Measurements from ENCODE around the gene PPP2R5D. TPM values are rescaled to one million over a fixed set of nuclear protein-coding genes. Genes with fewer than 3 reads are reported as not detected.

PPP2R5D gene
- polyA plus RNA-seq, 1 donor (not counting 4 experiments of a cell fraction or from before 2014, with no cell fraction given): 49.6 TPM

- H3K4me3 ChIP-seq (ENCODE audit: control insufficient read depth in 2 of 3, extremely low read depth in 1 of 3, insufficient read depth in 2 of 3, low read depth in 1 of 3, low read length in 3 of 3): no peak overlapping the region
- TF ChIP-seq CTCF (optimal IDR thresholded peaks at IDR 0.05 in 1 of 3, IDR thresholded peaks at IDR 0.05 in 1 of 3, conservative IDR thresholded peaks at IDR 0.05 in 1 of 3; ENCODE audit: extremely low read depth in 1 of 3, insufficient read depth in 2 of 3, low read length in 3 of 3) (no peak), EZH2 (IDR thresholded peaks at IDR 0.05; ENCODE audit: low read length) (no peak)
- H3K9me1 ChIP-seq (ENCODE audit: control insufficient read depth, extremely low read depth, insufficient read depth, low read length): no peaks in the 10 kb centered on the region
- no peak overlapping the region for H2AFZ ChIP-seq (ENCODE audit: control insufficient read depth, low read length)
- H3K27ac ChIP-seq (ENCODE audit: control insufficient read depth, insufficient read depth, low read length): no peak overlapping the region
- peaks cover 26 to 33% of the 10 kb centered on the region in 2 experiments for H3K36me3 ChIP-seq (ENCODE audit: control insufficient read depth in 2 of 2, extremely low read depth in 1 of 2, insufficient read depth in 2 of 2, low read length in 2 of 2)
- no peaks in the 10 kb centered on the region for H3K79me2 ChIP-seq (ENCODE audit: control insufficient read depth, insufficient read depth, low read length)
- H4K20me1 ChIP-seq (ENCODE audit: control insufficient read depth, extremely low read depth, insufficient read depth, low read length): peaks cover 2% of the 10 kb centered on the region
- DNase-seq (ENCODE audit: low read depth, low spot score) (no peak), FAIRE-seq (no peak)
- no peak overlapping the region for H3K4me2 ChIP-seq (ENCODE audit: control insufficient read depth, extremely low read depth, insufficient read depth, low read depth, low read length)
- no peaks in the 10 kb centered on the region for H3K4me1 ChIP-seq (ENCODE audit: control insufficient read depth, extremely low read depth, insufficient read depth, low read length)
- H3K9ac ChIP-seq (ENCODE audit: control insufficient read depth, extremely low read depth, insufficient read depth, low read length): no peak overlapping the region
- no peaks in the 10 kb centered on the region for H3K27me3 ChIP-seq (ENCODE audit: control insufficient read depth, extremely low read depth, insufficient read depth, low read length)
- no peaks in the 10 kb centered on the region for H3K9me3 ChIP-seq (ENCODE audit: control insufficient read depth, low read depth, low read length)
- dilution Hi-C loops (cut with MboI; ENCODE audit: extremely low pct_ligation_motif_present, low sequenced_read_pairs): no loop called here
These were observed 48.0 kb downstream of the PPP2R5D start for GRCh38 chr6:43032326-43032725.

GRCh38 chr6:43033496-43034189 is 49.3 kb downstream of the PPP2R5D start:
- dilution Hi-C loops (cut with MboI; ENCODE audit: extremely low pct_ligation_motif_present, low sequenced_read_pairs): no loop called here
- no peak overlapping the region for H3K4me3 ChIP-seq (ENCODE audit: control insufficient read depth in 2 of 3, extremely low read depth in 1 of 3, insufficient read depth in 2 of 3, low read depth in 1 of 3, low read length in 3 of 3)
- H3K27me3 ChIP-seq (ENCODE audit: control insufficient read depth, extremely low read depth, insufficient read depth, low read length): no peaks in the 10 kb centered on the region
- H3K9ac ChIP-seq (ENCODE audit: control insufficient read depth, extremely low read depth, insufficient read depth, low read length): no peak overlapping the region
- no peak for TF ChIP-seq CTCF (optimal IDR thresholded peaks at IDR 0.05 in 1 of 3, IDR thresholded peaks at IDR 0.05 in 1 of 3, conservative IDR thresholded peaks at IDR 0.05 in 1 of 3; ENCODE audit: extremely low read depth in 1 of 3, insufficient read depth in 2 of 3, low read length in 3 of 3)
- TF ChIP-seq EZH2 (IDR thresholded peaks at IDR 0.05; ENCODE audit: low read length): no peak
- H3K4me2 ChIP-seq (ENCODE audit: control insufficient read depth, extremely low read depth, insufficient read depth, low read depth, low read length): no peak overlapping the region
- H3K4me1 ChIP-seq (ENCODE audit: control insufficient read depth, extremely low read depth, insufficient read depth, low read length): no peaks in the 10 kb centered on the region
- no peak for DNase-seq (ENCODE audit: low read depth, low spot score)
- no peak for FAIRE-seq
- no peak overlapping the region for H2AFZ ChIP-seq (ENCODE audit: control insufficient read depth, low read length)
- peaks cover 2% of the 10 kb centered on the region for H4K20me1 ChIP-seq (ENCODE audit: control insufficient read depth, extremely low read depth, insufficient read depth, low read length)
- no peaks in the 10 kb centered on the region for H3K9me3 ChIP-seq (ENCODE audit: control insufficient read depth, low read depth, low read length)
- peaks cover 26 to 30% of the 10 kb centered on the region in 2 experiments for H3K36me3 ChIP-seq (ENCODE audit: control insufficient read depth in 2 of 2, extremely low read depth in 1 of 2, insufficient read depth in 2 of 2, low read length in 2 of 2)
- no peak overlapping the region for H3K27ac ChIP-seq (ENCODE audit: control insufficient read depth, insufficient read depth, low read length)
- H3K79me2 ChIP-seq (ENCODE audit: control insufficient read depth, insufficient read depth, low read length): no peaks in the 10 kb centered on the region
- H3K9me1 ChIP-seq (ENCODE audit: control insufficient read depth, extremely low read depth, insufficient read depth, low read length): no peaks in the 10 kb centered on the region

All from keratinocyte (primary cell).